ENCODE results near the gene LDB3. TPM values are rescaled to one million over a fixed set of nuclear protein-coding genes. Genes with fewer than 3 reads are reported as not detected.

The LDB3 gene
- total RNA-seq, 3 donors from 2014 or later (not counting 1 experiment from before 2014, with no cell fraction given) = 0.11 to 0.12 TPM; not detected in 1

DNA sequence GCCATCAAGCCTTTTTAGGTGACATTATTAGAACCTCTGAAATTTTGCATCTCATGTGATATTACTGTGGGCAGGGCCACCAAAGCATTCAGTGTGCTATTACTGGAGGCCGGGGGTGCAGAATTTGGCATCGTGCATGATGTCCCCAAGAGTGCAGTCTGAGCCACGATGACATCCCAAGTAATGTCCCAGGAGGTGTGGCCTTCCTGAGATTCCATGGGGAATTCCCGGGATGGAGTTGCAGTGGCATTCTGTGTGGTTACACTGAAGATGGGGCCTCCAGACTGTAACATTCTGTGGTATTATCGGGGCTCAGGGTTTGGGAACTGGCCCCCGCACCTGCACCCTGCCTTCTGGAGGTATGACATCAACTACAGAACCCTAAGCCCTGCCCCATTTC, 9.1 kb downstream of the LDB3 start:
- ATAC-seq = no peak
- H3K4me1 Mint-ChIP-seq = no peaks in the 10 kb centered on the region
- 85% methylated on average over 6 of the region's 6 CpGs for WGBS (ENCODE audit: insufficient coverage)
- no peak overlapping the region for H3K27ac ChIP-seq (ENCODE audit: low read length)
- TF ChIP-seq, protein P1, sequence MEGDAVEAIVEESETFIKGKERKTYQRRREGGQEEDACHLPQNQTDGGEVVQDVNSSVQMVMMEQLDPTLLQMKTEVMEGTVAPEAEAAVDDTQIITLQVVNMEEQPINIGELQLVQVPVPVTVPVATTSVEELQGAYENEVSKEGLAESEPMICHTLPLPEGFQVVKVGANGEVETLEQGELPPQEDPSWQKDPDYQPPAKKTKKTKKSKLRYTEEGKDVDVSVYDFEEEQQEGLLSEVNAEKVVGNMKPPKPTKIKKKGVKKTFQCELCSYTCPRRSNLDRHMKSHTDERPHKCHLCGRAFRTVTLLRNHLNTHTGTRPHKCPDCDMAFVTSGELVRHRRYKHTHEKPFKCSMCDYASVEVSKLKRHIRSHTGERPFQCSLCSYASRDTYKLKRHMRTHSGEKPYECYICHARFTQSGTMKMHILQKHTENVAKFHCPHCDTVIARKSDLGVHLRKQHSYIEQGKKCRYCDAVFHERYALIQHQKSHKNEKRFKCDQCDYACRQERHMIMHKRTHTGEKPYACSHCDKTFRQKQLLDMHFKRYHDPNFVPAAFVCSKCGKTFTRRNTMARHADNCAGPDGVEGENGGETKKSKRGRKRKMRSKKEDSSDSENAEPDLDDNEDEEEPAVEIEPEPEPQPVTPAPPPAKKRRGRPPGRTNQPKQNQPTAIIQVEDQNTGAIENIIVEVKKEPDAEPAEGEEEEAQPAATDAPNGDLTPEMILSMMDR (IDR thresholded peaks at IDR 0.05) = no peak
- H3K9me3 Mint-ChIP-seq = no peaks in the 10 kb centered on the region
- no peak for DNase-seq
- no peaks in the 10 kb centered on the region for H3K36me3 ChIP-seq (ENCODE audit: control insufficient read depth, insufficient read depth, low read length)
- H3K4me3 ChIP-seq (ENCODE audit: low read length) = no peak overlapping the region
- no peaks in the 10 kb centered on the region for H3K9me3 ChIP-seq (ENCODE audit: control insufficient read depth, insufficient read depth, low read length)
- H3K27me3 Mint-ChIP-seq (ENCODE audit: low read depth in 2 of 2) = no peaks in the 10 kb centered on the region
- no peak overlapping the region for H3K4me3 Mint-ChIP-seq
- H3K27me3 ChIP-seq (ENCODE audit: control insufficient read depth, insufficient read depth, low read length) = no peaks in the 10 kb centered on the region
- no peaks in the 10 kb centered on the region for H3K36me3 Mint-ChIP-seq
- no peak overlapping the region for H3K27ac Mint-ChIP-seq
- intact Hi-C loops (cut with micrococcal nuclease) = no loop called here
- no peaks in the 10 kb centered on the region for H3K4me1 ChIP-seq (ENCODE audit: control insufficient read depth, insufficient read depth, low read length)

DNA sequence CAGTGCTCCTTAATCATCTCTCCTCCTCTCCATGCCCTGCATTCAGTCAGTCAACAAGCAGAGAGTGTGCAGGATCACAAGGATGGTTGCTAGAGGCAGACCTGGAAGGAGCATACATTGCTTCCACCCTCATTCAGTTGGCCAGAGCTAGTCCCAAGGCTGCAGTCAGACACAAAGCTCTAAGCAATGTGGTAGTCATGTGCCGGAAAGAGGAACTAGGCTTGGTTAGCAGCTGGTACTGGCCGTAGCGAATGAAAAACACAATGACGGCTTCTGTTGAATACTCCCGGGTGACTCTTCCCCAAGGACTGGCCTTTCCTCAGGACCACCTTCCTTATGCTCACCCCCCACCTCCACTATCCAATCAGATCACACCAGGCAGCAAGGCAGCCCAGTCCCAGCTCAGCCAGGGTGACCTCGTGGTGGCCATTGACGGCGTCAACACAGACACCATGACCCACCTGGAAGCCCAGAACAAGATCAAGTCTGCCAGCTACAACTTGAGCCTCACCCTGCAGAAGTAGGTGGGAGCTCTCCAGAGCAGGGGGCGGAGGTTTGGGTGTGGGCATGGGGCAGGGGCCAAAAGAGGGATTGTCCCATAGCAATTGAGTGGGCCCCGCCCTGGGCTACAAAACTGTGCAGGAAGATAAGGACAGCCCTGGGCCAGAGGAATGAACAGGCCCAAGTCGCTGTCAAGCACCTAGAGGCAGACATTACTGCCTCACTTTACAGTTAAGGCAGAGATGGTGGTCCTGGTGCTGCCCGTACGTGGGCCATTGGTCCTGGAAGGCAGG, 10.9 kb downstream of the LDB3 start:
- no peak overlapping the region for H3K27ac ChIP-seq (ENCODE audit: low read length)
- ATAC-seq (no peak), DNase-seq (no peak)
- intact Hi-C loops (cut with micrococcal nuclease) = no loop called here
- no peaks in the 10 kb centered on the region for H3K27me3 ChIP-seq (ENCODE audit: control insufficient read depth, insufficient read depth, low read length)
- no peaks in the 10 kb centered on the region for H3K4me1 ChIP-seq (ENCODE audit: control insufficient read depth, insufficient read depth, low read length)
- Mint-ChIP-seq H3K9me3 (no peaks in the 10 kb centered on the region), H3K36me3 (no peaks in the 10 kb centered on the region), H3K4me1 (no peaks in the 10 kb centered on the region), H3K27me3 (ENCODE audit: low read depth in 2 of 2) (no peaks in the 10 kb centered on the region), H3K27ac (no peak overlapping the region), H3K4me3 (no peak overlapping the region)
- TF ChIP-seq, protein P1 (IDR thresholded peaks at IDR 0.05) = no peak
- H3K9me3 ChIP-seq (ENCODE audit: control insufficient read depth, insufficient read depth, low read length) = no peaks in the 10 kb centered on the region
- 75% methylated on average over 13 of the region's 13 CpGs for WGBS (ENCODE audit: insufficient coverage)
- no peak overlapping the region for H3K4me3 ChIP-seq (ENCODE audit: low read length)
- H3K36me3 ChIP-seq (ENCODE audit: control insufficient read depth, insufficient read depth, low read length) = no peaks in the 10 kb centered on the region

DNA sequence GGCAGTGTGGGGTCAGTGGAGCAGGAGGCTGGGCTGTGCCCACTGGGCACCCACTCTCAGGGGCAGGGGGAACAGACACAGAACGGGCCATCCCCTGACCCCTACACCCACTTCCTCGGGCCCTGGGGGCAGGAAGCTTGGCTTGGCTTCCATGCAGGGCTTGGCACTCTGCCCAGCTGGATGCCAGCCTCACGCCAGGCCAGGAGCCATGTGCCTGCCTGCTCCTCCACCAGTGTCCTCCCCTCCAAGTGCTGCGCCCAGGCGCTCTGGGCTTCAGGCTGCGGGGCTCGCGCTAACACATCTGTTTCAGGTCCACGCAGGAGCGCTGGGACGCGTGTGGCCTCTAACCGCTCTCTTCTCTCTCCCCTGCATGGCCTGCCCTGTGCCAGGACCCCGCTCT, 12.7 kb downstream of the LDB3 start:
- Histone ChIP-seq H3K36me3 (ENCODE audit: control insufficient read depth, insufficient read depth, low read length) (no peaks in the 10 kb centered on the region), H3K9me3 (ENCODE audit: control insufficient read depth, insufficient read depth, low read length) (no peaks in the 10 kb centered on the region), H3K4me3 (ENCODE audit: low read length) (no peak overlapping the region), H3K27me3 (ENCODE audit: control insufficient read depth, insufficient read depth, low read length) (no peaks in the 10 kb centered on the region), H3K4me1 (ENCODE audit: control insufficient read depth, insufficient read depth, low read length) (no peaks in the 10 kb centered on the region), H3K27ac (ENCODE audit: low read length) (no peak overlapping the region)
- Mint-ChIP-seq H3K27me3 (ENCODE audit: low read depth in 2 of 2) (no peaks in the 10 kb centered on the region), H3K4me3 (no peak overlapping the region), H3K36me3 (no peaks in the 10 kb centered on the region), H3K4me1 (no peaks in the 10 kb centered on the region), H3K9me3 (no peaks in the 10 kb centered on the region), H3K27ac (no peak overlapping the region)
- no peak for ATAC-seq
- TF ChIP-seq, protein P1 (IDR thresholded peaks at IDR 0.05) = no peak
- no peak for DNase-seq
- intact Hi-C loops (cut with micrococcal nuclease) = no loop called here
- WGBS (ENCODE audit: insufficient coverage) = 78% methylated on average over 14 of the region's 14 CpGs

Data from natural killer cell (primary cell).